Measurements from ENCODE around the gene NCAPG2.

DNA sequence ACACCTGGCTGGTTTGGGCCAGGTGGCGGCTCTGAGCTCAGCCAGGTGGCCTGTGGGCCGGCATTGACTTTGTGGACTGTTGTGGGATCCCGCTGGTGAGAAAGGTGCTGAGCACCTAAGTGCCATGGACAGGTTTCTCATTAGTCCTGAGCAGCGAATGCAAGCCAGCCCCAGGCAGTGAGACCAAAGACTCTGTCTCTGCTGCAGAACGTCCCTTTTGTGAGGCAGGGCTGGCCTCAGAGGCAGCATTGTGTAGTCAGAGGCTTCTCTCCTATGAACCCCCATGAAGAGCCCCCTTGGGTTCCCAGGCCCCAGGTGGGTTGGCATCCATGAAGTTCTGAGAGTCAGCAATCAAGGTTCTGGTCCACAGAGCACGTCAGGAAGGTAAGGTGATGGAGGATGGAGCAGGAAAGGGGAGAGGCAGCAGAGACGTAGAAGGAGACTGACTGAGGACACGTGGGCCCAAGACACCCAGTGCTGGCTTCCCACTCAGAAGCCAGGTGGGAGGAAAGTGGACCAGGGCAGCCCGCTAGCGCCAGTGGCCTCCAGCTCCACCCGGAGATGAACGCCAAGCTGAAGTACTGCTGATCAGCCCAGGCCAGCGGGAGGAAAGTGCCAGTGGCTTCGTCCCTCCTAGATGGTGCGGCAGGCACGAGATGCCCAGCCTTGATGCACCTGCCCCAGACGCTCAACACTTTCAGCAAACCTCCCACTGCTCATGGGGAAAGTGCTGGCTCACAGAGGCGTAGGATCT is 97.8 kb downstream of the NCAPG2 start:
- TF ChIP-seq EZH2 (IDR thresholded peaks at IDR 0.05; ENCODE audit: low read depth) = no peak
- TF ChIP-seq, protein P1, sequence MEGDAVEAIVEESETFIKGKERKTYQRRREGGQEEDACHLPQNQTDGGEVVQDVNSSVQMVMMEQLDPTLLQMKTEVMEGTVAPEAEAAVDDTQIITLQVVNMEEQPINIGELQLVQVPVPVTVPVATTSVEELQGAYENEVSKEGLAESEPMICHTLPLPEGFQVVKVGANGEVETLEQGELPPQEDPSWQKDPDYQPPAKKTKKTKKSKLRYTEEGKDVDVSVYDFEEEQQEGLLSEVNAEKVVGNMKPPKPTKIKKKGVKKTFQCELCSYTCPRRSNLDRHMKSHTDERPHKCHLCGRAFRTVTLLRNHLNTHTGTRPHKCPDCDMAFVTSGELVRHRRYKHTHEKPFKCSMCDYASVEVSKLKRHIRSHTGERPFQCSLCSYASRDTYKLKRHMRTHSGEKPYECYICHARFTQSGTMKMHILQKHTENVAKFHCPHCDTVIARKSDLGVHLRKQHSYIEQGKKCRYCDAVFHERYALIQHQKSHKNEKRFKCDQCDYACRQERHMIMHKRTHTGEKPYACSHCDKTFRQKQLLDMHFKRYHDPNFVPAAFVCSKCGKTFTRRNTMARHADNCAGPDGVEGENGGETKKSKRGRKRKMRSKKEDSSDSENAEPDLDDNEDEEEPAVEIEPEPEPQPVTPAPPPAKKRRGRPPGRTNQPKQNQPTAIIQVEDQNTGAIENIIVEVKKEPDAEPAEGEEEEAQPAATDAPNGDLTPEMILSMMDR (conservative IDR thresholded peaks at IDR 0.05) = no peak
